WTC11 (cell line): ENCODE data around the gene D2HGDH. TPM values are rescaled to one million over a fixed set of nuclear protein-coding genes. Genes with fewer than 3 reads are reported as not detected.

Source experiments
- ATAC-seq: fragments of 200-7000 bp; cut with Tn5 transposase; 2 replicates; pipeline ENCODE4 v1.10.0; 2021; ENCODE audit warnings: mild to moderate bottlenecking, moderate library complexity
- CTCF ChIA-PET: fragments of 300-600 bp; sonication (Branson Sonifier 250); formaldehyde crosslinking; loops from one replicate; lab custom pipeline; 2021; ENCODE audit warnings: antibody characterized with exemption; lab: Charles Lee
- POLR2A ChIA-PET: fragments of 350-600 bp; sonication (Branson Sonifier 250); formaldehyde crosslinking; loops from one replicate; lab custom pipeline; 2021; ENCODE audit warnings: antibody characterized with exemption; lab: Charles Lee
- DNase-seq: peaks from one replicate; pipeline ENCODE4 v3.0.0; 2021; ENCODE audit warnings: low spot score
- H3K27ac Mint-ChIP-seq: 2 replicates; pipeline ENCODE4 v1.8.0; 2021; ENCODE audit warnings: mixed read lengths
- H3K27me3 Mint-ChIP-seq: 2 replicates; pipeline ENCODE4 v1.8.0; 2021; ENCODE audit warnings: low read depth, mild to moderate bottlenecking, moderate library complexity, mixed read lengths
- H3K36me3 Mint-ChIP-seq: 2 replicates; pipeline ENCODE4 v1.8.0; 2021; ENCODE audit warnings: mixed read lengths
- H3K4me1 Mint-ChIP-seq: 2 replicates; pipeline ENCODE4 v1.8.0; 2022; ENCODE audit warnings: mixed read lengths
- H3K4me3 Mint-ChIP-seq: 2 replicates; pipeline ENCODE4 v1.8.0; 2021; ENCODE audit warnings: mild to moderate bottlenecking, moderate library complexity, mixed read lengths
- H3K9me3 Mint-ChIP-seq: 2 replicates; pipeline ENCODE4 v1.8.0; 2021; ENCODE audit warnings: mixed read lengths
- ATF6 ChIP-seq: sonication (generic); formaldehyde crosslinking; IDR thresholded peaks from 2 replicates; pipeline ENCODE4 v1.8.1; 2023; ENCODE audit warnings: mild to moderate bottlenecking, missing genetic modification reagents
- E2F4 ChIP-seq: sonication (generic); formaldehyde crosslinking; IDR thresholded peaks from 2 replicates; pipeline ENCODE4 v1.8.1; 2022; ENCODE audit warnings: low read depth, mild to moderate bottlenecking, moderate library complexity, missing genetic modification reagents, borderline replicate concordance
- JUN ChIP-seq: sonication (generic); formaldehyde crosslinking; IDR thresholded peaks from 2 replicates; pipeline ENCODE4 v1.8.0; 2023; ENCODE audit warnings: mild to moderate bottlenecking, missing genetic modification reagents
- KAT7 ChIP-seq: sonication (generic); formaldehyde crosslinking; IDR thresholded peaks from 2 replicates; pipeline ENCODE4 v1.8.1; 2023; ENCODE audit warnings: missing genetic modification reagents, mild to moderate bottlenecking, borderline replicate concordance
- MXD4 ChIP-seq: fragments of 250-450 bp; sonication (Bioruptor Pico); IDR thresholded peaks from 2 replicates; pipeline ENCODE4 v1.8.0; 2021; ENCODE audit warnings: mild to moderate bottlenecking, moderate library complexity, borderline replicate concordance
- NFATC4 ChIP-seq: fragments of 250-450 bp; sonication (Bioruptor Pico); IDR thresholded peaks from 2 replicates; pipeline ENCODE4 v1.9.0; 2021; ENCODE audit warnings: mild to moderate bottlenecking
- NFE2L1 ChIP-seq: sonication (generic); formaldehyde crosslinking; IDR thresholded peaks from 2 replicates; pipeline ENCODE4 v1.8.1; 2023; ENCODE audit warnings: missing genetic modification reagents
- OVOL2 ChIP-seq: fragments of 250-450 bp; sonication (Bioruptor Pico); IDR thresholded peaks from 2 replicates; pipeline ENCODE4 v1.9.0; 2021; ENCODE audit warnings: mild to moderate bottlenecking, borderline replicate concordance
- PRRX2 ChIP-seq: fragments of 250-450 bp; sonication (Bioruptor Pico); IDR thresholded peaks from 2 replicates; pipeline ENCODE4 v1.8.0; 2021; ENCODE audit warnings: mild to moderate bottlenecking
- SMAD4 ChIP-seq: sonication (generic); formaldehyde crosslinking; IDR thresholded peaks from 2 replicates; pipeline ENCODE4 v1.8.0; 2022; ENCODE audit warnings: mild to moderate bottlenecking, missing genetic modification reagents
- SOX15 ChIP-seq: fragments of 250-450 bp; sonication (Bioruptor Pico); IDR thresholded peaks from 2 replicates; pipeline ENCODE4 v1.9.0; 2021; ENCODE audit warnings: mild to moderate bottlenecking
- SP1 ChIP-seq: sonication (generic); formaldehyde crosslinking; conservative IDR thresholded peaks from 2 replicates; pipeline ENCODE4 v1.8.1; 2022; ENCODE audit warnings: missing genetic modification reagents
- TCF7 ChIP-seq: sonication (generic); formaldehyde crosslinking; IDR thresholded peaks from 2 replicates; pipeline ENCODE4 v1.8.0; 2022; ENCODE audit warnings: mild to moderate bottlenecking, low read depth, missing genetic modification reagents, moderate library complexity
- ZBTB21 ChIP-seq: sonication (generic); formaldehyde crosslinking; IDR thresholded peaks from 2 replicates; pipeline ENCODE4 v1.8.1; 2023; ENCODE audit warnings: mild to moderate bottlenecking, missing genetic modification reagents, borderline replicate concordance
- ZNF121 ChIP-seq: sonication (generic); formaldehyde crosslinking; IDR thresholded peaks from 2 replicates; pipeline ENCODE4 v1.8.0; 2023; ENCODE audit warnings: missing genetic modification reagents
- ZNF317 ChIP-seq: sonication (generic); formaldehyde crosslinking; IDR thresholded peaks from 2 replicates; pipeline ENCODE4 v1.8.1; 2023; ENCODE audit warnings: low read depth, mild to moderate bottlenecking, moderate library complexity, missing genetic modification reagents, borderline replicate concordance
- ZNF425 ChIP-seq: fragments of 250-450 bp; sonication (Bioruptor Pico); conservative IDR thresholded peaks from 2 replicates; pipeline ENCODE4 v1.9.0; 2021; ENCODE audit warnings: mild to moderate bottlenecking
- ZNF512 ChIP-seq: sonication (generic); formaldehyde crosslinking; IDR thresholded peaks from 2 replicates; pipeline ENCODE4 v1.8.1; 2022; ENCODE audit warnings: missing genetic modification reagents, borderline replicate concordance
- total RNA-seq: library from RNA; stranded (reverse); gene quantifications from 3 replicates; pipeline ENCODE4 v1.2.3, GENCODE V29; 2021
- TF ChIP-seq, protein P1 (sequence below): fragments of 250-450 bp; sonication (Bioruptor Pico); IDR thresholded peaks from 2 replicates; pipeline ENCODE4 v1.8.0; 2021; ENCODE audit warnings: mild to moderate bottlenecking
- TF ChIP-seq, protein P2 (sequence below): sonication (generic); formaldehyde crosslinking; IDR thresholded peaks from 2 replicates; pipeline ENCODE4 v1.8.1; 2023; ENCODE audit warnings: mild to moderate bottlenecking, moderate library complexity, missing genetic modification reagents
- TF ChIP-seq, protein P3 (sequence below): fragments of 250-450 bp; sonication (Bioruptor Pico); IDR thresholded peaks from 2 replicates; pipeline ENCODE4 v2.1.2; 2022; ENCODE audit warnings: mild to moderate bottlenecking, moderate library complexity
- TF ChIP-seq, protein P4 (sequence below): sonication (generic); formaldehyde crosslinking; IDR thresholded peaks from 2 replicates; pipeline ENCODE4 v1.8.1; 2022; ENCODE audit warnings: low read depth, missing genetic modification reagents, borderline replicate concordance

Gene D2HGDH
- total RNA-seq, 1 experiment from 2014 or later: 22.7 TPM

GRCh38 chr2:241686324-241686649 is 48.1 kb upstream of the D2HGDH start (continued):
- TF ChIP-seq, protein P1, sequence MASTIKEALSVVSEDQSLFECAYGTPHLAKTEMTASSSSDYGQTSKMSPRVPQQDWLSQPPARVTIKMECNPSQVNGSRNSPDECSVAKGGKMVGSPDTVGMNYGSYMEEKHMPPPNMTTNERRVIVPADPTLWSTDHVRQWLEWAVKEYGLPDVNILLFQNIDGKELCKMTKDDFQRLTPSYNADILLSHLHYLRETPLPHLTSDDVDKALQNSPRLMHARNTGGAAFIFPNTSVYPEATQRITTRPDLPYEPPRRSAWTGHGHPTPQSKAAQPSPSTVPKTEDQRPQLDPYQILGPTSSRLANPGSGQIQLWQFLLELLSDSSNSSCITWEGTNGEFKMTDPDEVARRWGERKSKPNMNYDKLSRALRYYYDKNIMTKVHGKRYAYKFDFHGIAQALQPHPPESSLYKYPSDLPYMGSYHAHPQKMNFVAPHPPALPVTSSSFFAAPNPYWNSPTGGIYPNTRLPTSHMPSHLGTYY (CRISPR knock-in tag): no peak
- no peak for TF ChIP-seq ZNF425
- TF ChIP-seq OVOL2 (CRISPR knock-in tag): no peak
- TF ChIP-seq, protein P2, sequence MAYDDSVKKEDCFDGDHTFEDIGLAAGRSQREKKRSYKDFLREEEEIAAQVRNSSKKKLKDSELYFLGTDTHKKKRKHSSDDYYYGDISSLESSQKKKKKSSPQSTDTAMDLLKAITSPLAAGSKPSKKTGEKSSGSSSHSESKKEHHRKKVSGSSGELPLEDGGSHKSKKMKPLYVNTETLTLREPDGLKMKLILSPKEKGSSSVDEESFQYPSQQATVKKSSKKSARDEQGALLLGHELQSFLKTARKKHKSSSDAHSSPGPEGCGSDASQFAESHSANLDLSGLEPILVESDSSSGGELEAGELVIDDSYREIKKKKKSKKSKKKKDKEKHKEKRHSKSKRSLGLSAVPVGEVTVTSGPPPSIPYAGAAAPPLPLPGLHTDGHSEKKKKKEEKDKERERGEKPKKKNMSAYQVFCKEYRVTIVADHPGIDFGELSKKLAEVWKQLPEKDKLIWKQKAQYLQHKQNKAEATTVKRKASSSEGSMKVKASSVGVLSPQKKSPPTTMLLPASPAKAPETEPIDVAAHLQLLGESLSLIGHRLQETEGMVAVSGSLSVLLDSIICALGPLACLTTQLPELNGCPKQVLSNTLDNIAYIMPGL (CRISPR knock-in tag): no peak
- TF ChIP-seq NFE2L1 (CRISPR knock-in tag): 0 out of 2 replicates have a peak, but pooled peaks have one; percentile 14
- no peak for TF ChIP-seq PRRX2
- TF ChIP-seq SMAD4: peak; percentile 39; the same call in 1 of the 2 replicates
- no peak for TF ChIP-seq ZNF121 (CRISPR knock-in tag)
- TF ChIP-seq, protein P3, sequence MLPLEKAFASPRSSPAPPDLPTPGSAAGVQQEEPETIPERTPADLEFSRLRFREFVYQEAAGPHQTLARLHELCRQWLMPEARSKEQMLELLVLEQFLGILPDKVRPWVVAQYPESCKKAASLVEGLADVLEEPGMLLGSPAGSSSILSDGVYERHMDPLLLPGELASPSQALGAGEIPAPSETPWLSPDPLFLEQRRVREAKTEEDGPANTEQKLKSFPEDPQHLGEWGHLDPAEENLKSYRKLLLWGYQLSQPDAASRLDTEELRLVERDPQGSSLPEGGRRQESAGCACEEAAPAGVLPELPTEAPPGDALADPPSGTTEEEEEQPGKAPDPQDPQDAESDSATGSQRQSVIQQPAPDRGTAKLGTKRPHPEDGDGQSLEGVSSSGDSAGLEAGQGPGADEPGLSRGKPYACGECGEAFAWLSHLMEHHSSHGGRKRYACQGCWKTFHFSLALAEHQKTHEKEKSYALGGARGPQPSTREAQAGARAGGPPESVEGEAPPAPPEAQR: no peak
- peak; percentile 74; the same call in 1 of the 2 replicates for TF ChIP-seq TCF7 (CRISPR knock-in tag)
- no peak for TF ChIP-seq SP1 (CRISPR knock-in tag)
- TF ChIP-seq ZBTB21: no peak

GRCh38 chr2:241686650-241687425 is 47.6 kb upstream of the D2HGDH start, which contains the start of gene DTYMK:
TSS of gene DTYMK (minus strand) at chr2:241686815. CDS start at chr2:241686783, 32 bp downstream.
- peaks cover 13% of the 10 kb centered on the region for H3K4me1 Mint-ChIP-seq
- peak within 1 kb of the TSS; percentile 86; the same call in 1 of the 2 replicates for H3K27ac Mint-ChIP-seq
- peaks cover 28% of the 10 kb centered on the region for H3K36me3 Mint-ChIP-seq
- ChIA-PET CTCF (interaction anchor here (0.7 to 2.9 kb wide), 6 partner anchors 10 to 192 kb away, joined by 3 to 30 read pairs (median 6); partner anchors contain the start of genes D2HGDH and ING5), POLR2A (interaction anchor here (0.9 to 2.8 kb wide), 5 partner anchors 15 to 192 kb away, joined by 3 to 28 read pairs (median 3); partner anchors contain the start of genes D2HGDH and ING5)
- ATAC-seq: peak; percentile 98
- no peaks in the 10 kb centered on the region for H3K9me3 Mint-ChIP-seq
- H3K4me3 Mint-ChIP-seq: peak within 1 kb of the TSS; percentile 96
- DNase-seq: peak; percentile 90
- no peaks in the 10 kb centered on the region for H3K27me3 Mint-ChIP-seq
- no peak for TF ChIP-seq SOX15 (CRISPR knock-in tag)
- no peak for TF ChIP-seq ZNF512 (CRISPR knock-in tag)
- 0 out of 2 replicates have a peak, but pooled peaks have one; percentile 24 for TF ChIP-seq KAT7 (CRISPR knock-in tag)
- TF ChIP-seq MXD4 (CRISPR knock-in tag): no peak
- no peak for TF ChIP-seq ATF6
- no peak; the same call in 1 of the 2 replicates for TF ChIP-seq ZNF317 (CRISPR knock-in tag)
- TF ChIP-seq, protein P4, sequence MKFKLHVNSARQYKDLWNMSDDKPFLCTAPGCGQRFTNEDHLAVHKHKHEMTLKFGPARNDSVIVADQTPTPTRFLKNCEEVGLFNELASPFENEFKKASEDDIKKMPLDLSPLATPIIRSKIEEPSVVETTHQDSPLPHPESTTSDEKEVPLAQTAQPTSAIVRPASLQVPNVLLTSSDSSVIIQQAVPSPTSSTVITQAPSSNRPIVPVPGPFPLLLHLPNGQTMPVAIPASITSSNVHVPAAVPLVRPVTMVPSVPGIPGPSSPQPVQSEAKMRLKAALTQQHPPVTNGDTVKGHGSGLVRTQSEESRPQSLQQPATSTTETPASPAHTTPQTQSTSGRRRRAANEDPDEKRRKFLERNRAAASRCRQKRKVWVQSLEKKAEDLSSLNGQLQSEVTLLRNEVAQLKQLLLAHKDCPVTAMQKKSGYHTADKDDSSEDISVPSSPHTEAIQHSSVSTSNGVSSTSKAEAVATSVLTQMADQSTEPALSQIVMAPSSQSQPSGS (CRISPR knock-in tag): no peak
- 0 out of 2 replicates have a peak, but pooled peaks have one; percentile 15 for TF ChIP-seq NFATC4
- TF ChIP-seq JUN (CRISPR knock-in tag): peak; percentile 75
- peak; percentile 78; the same call in 1 of the 2 replicates for TF ChIP-seq E2F4 (CRISPR knock-in tag)
